Activated T-helper 9 cell treated with anti-CD3 and anti-CD28 coated beads, Interleukin-2, amount 50 U/mL, for 16 hours (primary cell): Measurements from ENCODE around the gene TUBB1.
"Not testable (repeated sequence)": the region's sequence is repeated elsewhere in the genome, so short reads cannot be mapped to it uniquely, and the experiment has no call there.

Experiments used
- DNase-seq: peaks from one replicate; pipeline ENCODE4 v3.0.0-alpha.2; 2020; ENCODE audit warnings: low read depth

The TUBB1 gene

DNA sequence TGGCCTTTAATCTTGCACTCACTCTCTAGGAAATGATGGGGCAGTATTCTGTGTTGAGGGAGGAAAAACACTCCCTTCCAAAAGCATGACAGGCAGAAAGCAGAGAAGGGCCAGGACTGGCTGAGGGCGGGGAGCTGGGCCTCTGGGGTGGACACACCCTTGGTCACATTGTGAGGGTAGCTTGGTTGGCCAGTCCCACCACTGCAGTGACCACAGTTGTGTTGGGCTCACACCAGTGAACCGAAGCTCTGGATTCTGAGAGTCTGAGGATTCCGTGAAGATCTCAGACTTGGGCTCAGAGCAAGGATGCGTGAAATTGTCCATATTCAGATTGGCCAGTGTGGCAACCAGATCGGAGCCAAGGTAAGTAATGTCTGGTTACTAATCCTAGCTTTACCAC, at the start of gene TUBB1:
TSS of gene TUBB1 (plus strand) at position 213 of the 400 bp plus-strand sequence. CDS start at position 307, 94 bp downstream.
- DNase-seq: no peak

DNA sequence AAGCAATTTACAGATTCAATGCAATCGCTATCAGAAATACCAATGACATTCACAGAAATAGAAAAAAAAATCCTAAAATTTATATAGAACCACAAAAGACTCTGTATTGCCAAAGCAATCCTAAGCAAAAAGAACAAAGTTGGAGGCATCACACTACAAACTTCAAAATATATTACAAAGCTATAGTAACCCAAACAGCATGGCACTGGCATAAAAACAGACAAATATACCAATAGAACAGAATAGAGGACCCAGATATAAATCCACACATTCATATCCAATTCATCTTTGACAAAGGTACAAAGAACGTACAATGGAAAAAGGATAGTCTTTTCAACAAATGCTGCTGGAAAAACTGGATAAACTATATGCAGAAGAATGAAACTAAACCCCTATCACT, 49.8 kb upstream of the TUBB1 start:
- DNase-seq: no peak

DNA sequence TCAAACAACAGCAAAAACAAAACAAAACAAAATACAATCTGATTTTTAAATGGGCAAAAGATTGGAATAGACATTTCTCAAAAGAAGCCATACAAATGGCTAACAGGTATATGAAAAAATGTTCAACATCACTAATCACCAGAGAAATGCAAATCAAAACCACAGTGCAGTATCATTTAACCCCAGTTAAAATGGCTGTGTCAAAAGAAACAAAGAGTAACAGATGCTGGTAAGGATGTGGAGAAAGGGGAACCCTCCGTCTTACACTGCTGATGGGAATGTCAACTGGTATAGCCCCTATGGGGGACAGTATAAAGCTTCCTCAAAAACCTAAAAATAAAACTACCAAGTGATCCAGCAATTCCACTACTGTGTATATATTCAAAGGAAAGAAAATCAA, 49.1 kb upstream of the TUBB1 start:
- no peak for DNase-seq

DNA sequence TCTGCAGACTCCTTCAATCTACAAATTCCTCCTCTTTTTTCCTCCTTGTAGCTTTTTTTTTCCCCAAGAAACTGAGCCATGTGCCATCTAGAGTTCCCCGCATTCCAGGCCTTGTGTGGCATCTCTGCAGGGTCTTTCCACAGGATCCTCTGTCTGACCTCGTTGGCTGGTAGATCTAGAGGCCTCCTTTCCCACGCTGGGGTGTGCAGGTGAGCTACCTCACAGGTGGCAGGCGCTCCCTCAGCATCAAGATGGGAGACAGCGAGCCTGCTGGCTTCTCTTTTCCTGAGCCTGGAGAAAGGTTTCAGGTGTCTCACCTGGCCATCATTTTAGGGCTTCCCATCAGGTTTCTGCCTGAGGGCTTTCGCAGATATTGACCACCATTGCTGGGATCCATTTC, 47.8 kb upstream of the TUBB1 start:
- DNase-seq: no peak

DNA sequence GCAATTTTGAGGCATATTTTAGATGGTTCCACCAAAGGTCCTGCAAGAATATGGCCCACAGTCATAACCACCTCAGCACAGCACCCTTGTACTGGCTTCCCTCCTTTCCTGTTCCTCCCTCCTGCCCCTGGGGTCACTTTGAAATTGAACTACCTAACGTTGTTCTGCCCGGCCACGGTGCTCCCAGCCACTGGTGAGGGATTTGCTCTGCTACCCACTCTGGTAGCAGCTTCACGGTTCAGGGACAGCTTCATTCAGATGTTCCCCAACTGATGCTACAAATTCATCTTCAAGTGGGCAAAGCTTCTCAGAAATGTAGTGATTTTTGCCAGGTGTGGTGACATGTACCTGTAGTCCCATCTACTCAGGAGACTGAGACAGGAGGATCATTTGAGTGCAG, 46.0 kb upstream of the TUBB1 start:
- DNase-seq: no peak

DNA sequence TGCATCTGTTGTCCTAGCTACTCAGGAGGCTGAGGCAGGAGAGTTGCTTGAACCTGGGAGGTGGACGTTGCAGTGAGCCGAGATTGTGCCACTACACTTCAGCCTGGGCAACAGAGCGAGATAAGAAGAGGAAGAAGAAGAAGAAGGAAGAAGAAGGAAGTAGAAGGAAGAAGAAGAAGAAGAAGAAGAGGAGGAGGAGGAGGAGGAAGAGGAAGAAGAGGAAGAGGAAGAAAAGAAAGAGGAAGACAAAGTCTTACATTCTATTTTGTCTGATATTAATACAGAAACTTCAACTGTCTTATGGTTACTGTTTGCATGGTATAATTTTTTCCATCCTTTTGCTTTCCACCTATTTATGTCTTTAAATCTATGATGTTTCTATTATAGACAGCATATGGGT, 45.4 kb upstream of the TUBB1 start:
- DNase-seq: no peak

DNA sequence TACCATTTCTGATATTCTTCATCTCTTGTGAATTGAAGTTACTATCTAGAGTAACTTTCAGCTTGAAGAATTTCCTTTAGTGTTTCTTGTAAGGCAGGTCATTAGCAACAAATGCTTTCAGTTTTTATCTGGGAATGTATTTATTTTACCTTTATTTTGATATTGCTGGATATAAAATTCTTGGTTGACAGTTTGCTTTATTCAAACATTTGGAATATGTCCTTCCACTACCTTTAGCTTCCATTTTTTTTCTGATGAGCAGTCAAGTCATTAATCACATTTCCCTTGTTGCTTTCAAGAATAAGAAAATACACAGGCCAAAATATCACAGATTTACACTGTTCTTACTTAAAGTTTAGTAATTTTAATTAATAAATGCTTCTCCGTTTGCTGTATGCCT, 43.9 kb upstream of the TUBB1 start:
- DNase-seq: no peak

DNA sequence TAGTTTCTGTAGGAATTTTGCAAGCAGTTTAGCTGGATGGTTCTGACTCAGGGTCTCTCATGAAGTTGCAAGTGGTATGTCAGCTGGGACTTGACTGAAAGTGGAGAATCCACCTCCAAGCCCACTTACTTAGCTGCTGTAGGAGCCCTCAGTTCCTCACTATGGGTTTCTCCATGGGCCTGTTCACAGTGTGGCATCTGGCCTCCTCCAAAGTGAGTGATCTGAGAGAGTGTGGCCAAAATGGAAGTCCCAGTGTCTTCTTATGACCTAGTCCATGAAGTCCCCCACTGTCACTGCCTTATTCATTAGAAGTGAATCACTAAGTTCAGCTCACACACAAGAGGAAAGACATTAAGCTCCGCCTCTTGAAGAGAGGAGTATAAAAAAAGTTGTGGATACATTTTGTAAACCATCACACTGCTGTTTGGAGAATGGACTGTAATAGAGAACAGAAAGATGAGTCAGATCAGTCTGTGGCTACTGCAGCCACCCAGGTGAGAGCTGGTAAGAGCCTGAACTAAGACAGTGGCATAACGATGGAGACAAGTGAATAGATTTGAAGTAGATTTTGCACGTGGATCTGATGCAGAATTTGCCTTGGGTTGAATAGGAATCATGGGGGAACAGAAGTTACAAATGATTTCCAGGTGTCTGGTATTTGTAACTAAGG, 43.0 kb upstream of the TUBB1 start:
- DNase-seq: no peak

DNA sequence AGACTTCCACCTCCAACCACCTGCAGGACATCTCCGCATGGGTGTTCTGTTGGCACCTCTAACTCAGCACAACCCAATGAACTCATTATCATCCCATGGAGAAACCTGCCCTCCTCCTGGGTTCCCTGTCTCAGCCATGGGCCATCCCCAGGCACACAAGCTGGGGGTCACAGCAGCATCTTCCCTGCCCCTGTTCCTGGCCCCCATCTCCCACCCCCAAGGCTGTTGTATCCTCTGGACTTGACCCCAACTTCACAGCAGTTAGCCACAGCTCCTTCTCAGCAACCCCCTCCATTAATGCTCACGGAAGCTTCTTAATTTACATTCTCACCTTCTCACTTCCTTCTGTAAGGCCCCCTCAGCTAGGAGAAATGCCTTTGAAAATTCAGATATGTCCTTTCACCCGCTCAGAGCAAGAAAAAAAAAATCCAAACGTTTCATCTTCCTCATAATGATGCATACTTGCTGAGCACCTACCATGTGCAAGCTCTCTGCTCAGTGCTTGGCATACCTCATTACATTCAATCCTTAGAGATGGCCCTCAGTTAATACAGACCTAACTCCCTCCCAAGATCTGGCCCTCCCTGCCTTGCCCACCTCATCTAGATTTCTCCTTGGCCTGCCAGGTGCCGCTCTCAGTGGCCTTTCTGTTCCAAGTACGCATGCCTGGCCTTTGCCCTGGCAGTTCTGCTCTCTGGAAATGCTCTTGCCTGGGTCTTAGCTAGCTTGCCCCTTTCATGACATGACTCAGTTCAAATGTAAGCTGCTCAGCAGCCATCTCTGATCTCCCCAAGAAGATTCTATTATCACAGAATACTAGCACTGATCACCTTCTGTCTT, 40.7 kb upstream of the TUBB1 start:
- DNase-seq: no peak

DNA sequence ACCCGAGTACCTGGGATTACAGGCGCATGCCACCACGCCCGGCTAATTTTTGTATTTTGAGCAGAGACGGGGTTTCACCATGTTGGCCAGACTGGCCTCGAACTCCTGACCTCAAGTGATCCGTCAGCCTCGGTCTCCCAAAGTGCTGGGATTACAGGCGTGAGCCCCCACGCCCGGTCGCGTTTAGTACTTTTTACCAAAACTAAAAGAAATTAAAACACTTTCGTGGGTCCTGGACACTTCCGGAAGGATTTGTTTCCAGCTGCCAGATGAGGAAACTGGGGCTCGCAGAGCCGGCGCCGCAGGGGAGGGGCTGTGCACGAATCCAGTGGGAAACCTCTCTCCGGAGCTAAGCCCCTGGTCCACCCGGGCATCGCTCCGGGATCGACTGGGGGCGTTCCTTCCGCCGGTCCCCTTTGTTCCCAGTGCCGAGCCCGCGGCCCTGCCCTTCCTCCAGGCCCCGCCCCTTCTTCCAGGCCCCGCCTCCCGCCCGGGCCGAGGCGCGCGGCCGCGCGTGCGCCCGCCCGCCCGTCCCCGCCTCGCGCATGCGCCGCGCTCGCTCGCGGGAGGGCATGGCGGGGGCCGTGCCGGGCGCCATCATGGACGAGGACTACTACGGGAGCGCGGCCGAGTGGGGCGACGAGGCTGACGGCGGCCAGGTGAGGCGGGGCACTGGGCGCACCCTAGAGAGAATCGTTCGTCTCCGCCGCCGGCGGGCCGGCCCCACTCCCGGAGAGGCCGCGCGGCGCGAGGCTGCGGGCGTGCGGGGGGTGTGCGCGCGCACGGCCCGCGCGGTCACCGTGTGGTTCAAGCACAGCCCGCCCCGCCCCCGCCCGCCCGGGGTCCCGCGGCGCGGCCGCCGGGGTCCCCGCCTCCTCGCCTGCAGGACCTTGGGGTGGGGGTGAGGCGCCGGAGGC, 38.3 kb upstream of the TUBB1 start, which contains the start of gene NELFCD:
TSS of gene NELFCD (plus strand) at position 546 of the 917 bp plus-strand sequence. CDS start at position 600, 54 bp downstream.
- peak; percentile 84 for DNase-seq

DNA sequence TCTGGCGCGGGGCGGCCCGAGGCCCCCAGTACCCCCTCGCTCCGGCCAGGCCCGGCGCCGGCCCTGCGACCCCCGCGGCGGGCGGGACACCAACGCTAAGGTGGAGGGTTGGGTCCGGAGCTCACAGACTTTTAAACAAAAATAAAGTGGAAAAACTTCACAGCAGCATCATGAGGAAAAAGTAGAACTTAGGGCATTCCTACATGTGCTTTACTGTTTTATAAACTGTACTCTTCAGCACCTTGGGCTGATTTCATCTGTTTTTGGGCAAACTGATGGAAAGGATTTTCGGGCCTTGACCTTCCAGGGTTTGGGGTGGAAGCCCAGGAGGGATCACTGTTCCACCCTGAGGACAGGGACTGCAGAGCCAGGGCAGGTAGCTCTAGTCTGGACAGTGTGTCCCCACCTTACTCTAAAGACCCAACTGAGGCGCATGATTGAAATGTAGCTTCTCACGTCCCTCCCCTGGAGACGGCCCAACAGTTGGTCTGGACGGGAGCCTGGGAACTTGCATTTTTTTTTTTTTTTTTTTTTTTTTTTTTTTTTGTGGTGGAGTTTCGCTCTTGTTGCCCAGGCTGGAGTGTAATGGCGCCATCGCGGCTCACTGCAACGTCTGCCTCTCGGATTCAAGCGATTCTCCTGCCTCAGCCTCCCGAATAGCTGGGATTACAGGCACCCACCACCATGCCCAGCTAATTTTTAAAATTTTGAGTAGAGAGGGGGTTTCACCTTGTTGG, 37.4 kb upstream of the TUBB1 start:
- no peak for DNase-seq

DNA sequence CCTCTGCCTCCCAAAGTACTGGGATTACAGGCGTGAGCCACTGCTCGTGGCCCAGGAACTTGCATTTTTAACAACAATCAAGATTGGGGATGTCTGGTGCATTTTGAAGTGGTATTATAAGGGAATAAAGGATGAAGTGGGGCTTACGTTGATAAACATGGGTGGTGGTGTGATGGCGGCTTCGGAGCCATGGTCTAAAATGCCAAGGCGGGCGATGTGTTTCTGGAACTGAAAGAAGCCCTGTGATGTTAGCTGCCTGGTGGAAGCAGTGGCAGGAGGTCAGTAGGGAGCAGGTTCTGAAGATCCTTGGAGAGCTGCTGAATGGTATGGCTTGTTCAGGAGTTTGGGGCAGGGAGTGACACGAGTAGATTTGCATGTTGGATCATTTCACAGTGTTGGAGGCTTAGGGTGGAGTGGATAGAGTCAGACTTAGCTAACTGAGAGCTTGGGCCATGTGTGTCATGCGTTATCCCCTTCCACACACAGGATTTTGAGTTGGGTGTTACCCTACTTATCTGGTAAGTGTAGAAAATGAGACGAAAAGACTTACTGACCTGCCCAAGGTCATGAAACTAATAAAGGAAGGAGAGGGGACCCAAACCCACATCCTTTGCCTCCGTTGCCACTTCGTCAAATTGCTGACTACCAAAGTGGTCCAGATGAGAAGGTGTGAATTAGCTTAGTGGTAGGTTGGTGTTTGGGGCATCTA, 36.7 kb upstream of the TUBB1 start:
- no peak for DNase-seq

DNA sequence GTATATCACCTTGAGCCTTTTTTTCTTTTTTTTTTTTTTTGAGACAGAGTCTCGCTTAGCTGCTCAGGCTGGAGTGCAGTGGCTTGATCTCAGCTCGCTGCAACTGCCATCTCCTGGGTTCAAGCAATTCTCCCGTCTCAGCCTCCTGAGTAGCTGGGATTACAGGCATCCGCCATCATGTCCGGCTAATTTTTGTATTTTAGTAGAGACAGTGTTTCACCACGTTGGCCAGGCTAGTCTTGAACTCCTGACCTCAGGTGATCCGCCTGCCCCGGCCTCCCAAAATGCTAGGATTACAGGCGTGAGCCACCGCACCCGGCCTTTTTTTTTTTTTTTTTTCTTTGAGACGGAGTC, 36.1 kb upstream of the TUBB1 start:
- not testable (repeated sequence) for DNase-seq

DNA sequence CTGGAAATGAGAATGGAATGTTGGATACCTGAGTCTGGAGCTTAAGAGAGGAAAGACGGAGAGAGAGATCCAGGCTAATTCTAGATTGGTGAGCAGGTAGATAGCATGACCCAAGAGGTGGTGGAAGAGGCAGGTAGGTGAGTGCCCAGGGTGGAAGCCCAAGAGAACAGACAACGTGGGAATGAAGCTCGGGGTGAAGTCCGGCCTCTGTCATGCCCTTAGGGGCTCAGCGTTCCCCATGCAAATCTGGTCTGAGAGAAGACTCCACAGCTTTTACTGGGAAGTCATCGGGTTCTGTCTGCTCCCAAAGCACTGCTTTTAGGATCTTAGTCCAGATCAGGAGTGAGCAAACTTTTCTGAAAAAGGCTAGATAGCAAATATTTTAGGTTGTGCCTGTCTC, 34.5 kb upstream of the TUBB1 start:
- no peak for DNase-seq

DNA sequence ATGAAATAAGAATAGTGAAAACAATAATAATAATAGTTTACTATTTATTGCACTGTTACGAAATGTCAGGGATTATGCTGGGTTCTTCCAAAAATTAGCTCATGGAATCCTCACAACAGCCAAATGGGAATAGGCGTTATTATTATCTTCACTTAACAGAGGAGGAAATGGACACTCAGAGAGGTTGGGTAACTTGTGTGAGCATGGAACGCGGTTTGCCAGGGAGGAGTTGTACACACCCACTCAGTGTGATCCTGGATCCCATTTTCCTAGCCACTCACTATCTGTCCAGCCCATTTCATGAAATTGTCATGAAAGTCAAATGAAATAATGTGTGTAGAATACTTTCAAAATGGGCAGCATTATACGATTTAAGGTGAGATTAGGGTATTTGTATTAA, 33.6 kb upstream of the TUBB1 start:
- no peak for DNase-seq

DNA sequence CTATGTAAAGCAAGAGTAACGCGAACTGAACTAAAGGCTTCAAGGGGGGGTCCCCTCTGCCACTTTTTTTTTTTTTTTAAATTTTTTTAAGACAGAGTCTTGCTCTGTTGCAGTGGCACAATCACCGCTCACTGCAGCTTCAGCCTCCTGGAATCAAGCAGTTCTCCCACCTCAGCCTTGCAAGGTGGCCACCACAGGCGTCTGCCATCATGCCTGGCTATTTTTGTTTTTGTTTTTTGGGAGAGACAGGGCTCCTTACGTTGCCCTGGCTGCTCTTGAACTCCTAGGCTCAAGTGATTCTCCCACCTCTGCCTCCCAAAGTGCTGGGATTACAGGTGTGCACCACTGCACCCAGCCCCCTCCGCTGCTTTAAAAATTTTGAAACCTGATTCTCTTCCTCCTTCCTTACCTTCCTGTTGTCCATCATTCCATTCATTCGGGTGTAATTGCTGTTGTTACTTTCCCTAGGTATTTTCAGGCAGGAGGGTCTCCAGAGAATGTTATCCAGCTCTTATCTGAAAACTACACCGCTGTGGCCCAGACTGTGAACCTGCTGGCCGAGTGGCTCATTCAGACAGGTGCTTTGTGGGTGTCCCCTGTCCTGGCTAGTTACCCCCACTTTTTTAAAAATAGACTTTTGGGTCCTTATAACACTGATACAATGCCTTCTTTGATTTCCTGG, 32.8 kb upstream of the TUBB1 start:
- no peak for DNase-seq

DNA sequence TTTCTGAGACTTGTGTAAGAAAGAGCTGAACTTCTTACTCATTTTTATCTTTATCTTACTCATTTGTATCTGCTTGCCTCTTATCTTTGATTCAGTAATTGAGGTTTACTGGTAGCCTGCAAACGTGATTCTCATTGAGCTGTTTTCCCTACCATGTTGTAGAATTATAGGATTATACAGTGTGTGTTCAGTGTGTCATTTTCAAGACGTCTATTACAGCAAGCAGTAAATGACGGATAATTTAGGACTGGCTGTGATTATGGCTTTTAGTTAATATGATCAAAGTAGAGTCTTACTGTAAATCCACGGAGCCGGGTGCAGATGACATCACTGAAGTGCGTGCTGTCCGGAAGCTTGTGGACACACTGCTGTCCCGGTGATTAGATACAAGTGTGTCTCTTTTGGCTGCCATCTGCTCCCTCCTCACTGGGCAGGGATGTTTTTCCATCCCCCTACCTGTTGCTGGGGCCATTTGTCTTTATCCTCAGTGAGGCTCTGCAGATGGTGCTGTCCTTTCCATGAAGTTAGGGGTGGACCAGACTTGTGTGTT, 32.2 kb upstream of the TUBB1 start:
- DNase-seq: no peak

DNA sequence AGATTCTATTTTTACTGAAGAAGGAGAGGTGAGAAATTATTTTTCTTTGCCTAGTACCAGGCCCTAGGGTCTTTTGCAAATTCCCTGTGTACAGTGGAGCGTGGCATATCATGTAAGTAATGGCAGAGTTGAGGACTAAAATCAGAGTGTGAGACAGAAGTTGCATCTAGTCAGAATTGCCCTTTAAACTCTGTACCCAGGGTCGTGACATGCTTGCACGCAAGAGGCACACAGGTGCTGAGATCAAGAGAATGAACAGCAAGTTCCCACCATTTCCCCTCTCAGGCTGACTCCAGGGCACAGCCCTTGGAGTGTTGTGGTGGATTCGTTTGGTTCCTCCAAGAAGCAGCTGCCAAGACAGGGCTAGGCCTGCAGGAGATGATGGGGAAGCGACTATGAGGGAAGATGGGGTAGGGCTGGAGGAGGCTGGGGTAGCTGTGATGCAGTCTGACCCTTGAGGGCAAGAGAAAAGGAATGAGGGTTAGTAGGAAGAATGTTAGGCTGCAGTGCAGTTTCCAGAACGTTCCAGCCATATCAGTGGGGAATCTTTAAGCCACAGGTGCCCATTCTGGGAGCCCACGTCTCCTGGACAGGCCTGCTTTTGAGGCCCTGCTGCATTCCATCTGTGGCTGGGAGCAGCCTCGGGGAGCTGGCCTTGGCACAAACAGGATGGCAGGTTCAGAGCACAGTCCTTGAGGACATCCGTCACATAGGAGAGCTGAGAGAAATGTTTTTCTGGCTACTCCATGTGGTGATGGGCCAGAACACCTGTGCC, 31.3 kb upstream of the TUBB1 start:
- no peak for DNase-seq

DNA sequence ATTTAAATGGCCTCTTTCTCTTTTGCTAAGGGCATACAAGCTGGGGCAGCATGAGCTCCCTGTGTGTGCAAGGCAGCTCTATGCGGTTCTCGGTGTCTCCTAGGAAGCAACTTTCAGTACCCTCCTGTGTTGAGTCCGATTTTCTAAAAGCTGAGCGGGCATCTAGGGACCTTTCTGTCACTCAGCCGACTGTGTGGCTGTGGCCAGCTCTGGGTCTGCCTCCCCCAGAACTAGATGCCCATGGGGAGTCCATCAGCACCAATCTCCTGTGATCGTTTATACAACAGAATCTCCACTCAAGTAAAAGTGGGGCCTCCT, 30.7 kb upstream of the TUBB1 start:
- no peak for DNase-seq

DNA sequence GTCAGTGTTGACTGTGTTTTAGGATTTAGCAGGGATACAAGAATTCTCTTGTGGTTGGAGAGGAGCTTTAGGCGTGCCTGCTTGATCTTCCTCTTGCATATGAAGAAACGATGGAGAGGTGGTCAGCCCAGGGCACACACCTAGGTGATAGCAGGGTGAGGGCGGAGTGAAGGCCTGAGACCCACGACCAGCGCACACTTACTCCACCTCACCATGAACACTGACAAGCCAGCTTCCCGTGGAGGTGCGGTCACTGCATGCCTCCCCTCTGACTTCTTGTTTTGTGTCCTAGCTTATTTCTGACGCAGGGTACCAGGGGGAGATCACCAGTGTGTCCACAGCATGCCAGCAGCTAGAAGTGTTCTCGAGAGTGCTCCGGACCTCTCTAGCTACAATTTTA, 30.0 kb upstream of the TUBB1 start:
- no peak for DNase-seq
